HepG2 (cell line): ENCODE measurements around the gene SYTL1. TPM values are rescaled to one million over a fixed set of nuclear protein-coding genes. Genes with fewer than 3 reads are reported as not detected.
A peak's percentile ranks its signal among the peaks of the same experiment; 100 is the strongest.

Experiments
- AKAP8 ChIP-seq: sonication (generic); formaldehyde crosslinking; IDR thresholded peaks from 2 replicates; pipeline ENCODE4 v1.5.1; 2020; ENCODE audit warnings: mild to moderate bottlenecking, missing genetic modification reagents
- ATF7 ChIP-seq, 2 experiments: fragments of 450-650 bp in 1 of 2; sonication (generic) in 1 of 2; formaldehyde crosslinking in 1 of 2; IDR thresholded peaks; 2 replicates each; pipeline versions ENCODE4 v1.4.0 to v1.6.1; 2016 to 2020; ENCODE audit warnings: antibody characterized with exemption in 1 of 2, mild to moderate bottlenecking in 1 of 2, missing genetic modification reagents in 1 of 2
- BCL3 ChIP-seq: sonication (generic); formaldehyde crosslinking; IDR thresholded peaks from 2 replicates; pipeline ENCODE4 v1.5.1; 2020; ENCODE audit warnings: mild to moderate bottlenecking, missing genetic modification reagents, moderate library complexity
- ESRRA ChIP-seq: sonication (generic); formaldehyde crosslinking; IDR thresholded peaks from 2 replicates; pipeline ENCODE4 v1.5.1; 2020; ENCODE audit warnings: mild to moderate bottlenecking, low read depth, missing genetic modification reagents
- GABPB1 ChIP-seq: IDR thresholded peaks from 2 replicates; pipeline ENCODE4 v1.6.1; 2016; ENCODE audit warnings: mild to moderate bottlenecking, missing genetic modification reagents, moderate library complexity, missing compliant biosample characterization
- HMG20B ChIP-seq: conservative IDR thresholded peaks from 2 replicates; pipeline ENCODE4 v1.6.1; 2016; ENCODE audit warnings: missing genetic modification reagents, missing compliant biosample characterization
- HNRNPLL ChIP-seq: fragments of 200-400 bp; formaldehyde crosslinking; IDR thresholded peaks from 2 replicates; pipeline ENCODE4 v1.6.1; 2017; ENCODE audit warnings: mild to moderate bottlenecking, low read depth, low read length; ENCODE audit not compliant: poor library complexity, severe bottlenecking
- MIER3 ChIP-seq: IDR thresholded peaks from 2 replicates; pipeline ENCODE4 v1.6.1; 2016; ENCODE audit warnings: missing compliant biosample characterization, borderline replicate concordance
- PHF20 ChIP-seq: sonication (generic); formaldehyde crosslinking; IDR thresholded peaks from 2 replicates; pipeline ENCODE4 v1.5.0; 2020; ENCODE audit warnings: mild to moderate bottlenecking, missing genetic modification reagents
- SIN3A ChIP-seq: IDR thresholded peaks from 2 replicates; pipeline ENCODE4 v1.6.1; 2011; ENCODE audit warnings: low read depth, mild to moderate bottlenecking, control low read depth, low read length, borderline replicate concordance
- ZFX ChIP-seq: sonication (generic); formaldehyde crosslinking; IDR thresholded peaks from 2 replicates; pipeline ENCODE4 v1.4.0; 2020; ENCODE audit warnings: mild to moderate bottlenecking, low read depth, missing genetic modification reagents, moderate library complexity
- ZNF441 ChIP-seq: sonication (generic); formaldehyde crosslinking; IDR thresholded peaks from 2 replicates; pipeline ENCODE4 v1.7.0; 2021; ENCODE audit warnings: missing genetic modification reagents, borderline replicate concordance
- ZNF788 ChIP-seq: sonication (generic); formaldehyde crosslinking; IDR thresholded peaks from 2 replicates; pipeline ENCODE4 v1.5.0; 2020; ENCODE audit warnings: mild to moderate bottlenecking, missing genetic modification reagents, borderline replicate concordance
- ZSCAN9 ChIP-seq: IDR thresholded peaks from 2 replicates; pipeline ENCODE4 v1.6.1; 2016; ENCODE audit warnings: borderline replicate concordance
- polyA plus RNA-seq, 8 experiments: library from polyadenylated mRNA; depleted of rRNA in 3 of 8; stranded (reverse) in 7 of 8; unstranded in 1 of 8; fragments of >200 nt; fragmentation: Illumina TruSeq in 4 of 8; extraction: Trizol in 4 of 8; gene quantifications; 2 replicates each; pipeline versions ENCODE4 v1.2.1 to v1.2.3, GENCODE V29; 2011 to 2016; ENCODE audit warnings: low read depth in 4 of 8, missing spikeins in 1 of 8, mixed read lengths in 1 of 8; ENCODE audit not compliant: insufficient read depth in 1 of 8
- total RNA-seq, 5 experiments: library from RNA; depleted of rRNA; stranded (reverse); fragments of >200 nt; fragmentation: Illumina TruSeq; extraction: Trizol; gene quantifications; 2 replicates each; pipeline ENCODE4 v1.2.3, GENCODE V29; 2016; ENCODE audit warnings: low read depth in 1 of 5
- TF ChIP-seq, protein P1 (sequence below): sonication (generic); formaldehyde crosslinking; IDR thresholded peaks from 2 replicates; pipeline ENCODE4 v1.4.0; 2020; ENCODE audit warnings: missing genetic modification reagents
- TF ChIP-seq, protein P2 (sequence below): sonication (generic); formaldehyde crosslinking; IDR thresholded peaks from 2 replicates; pipeline ENCODE4 v1.9.0; 2021; ENCODE audit warnings: missing genetic modification reagents, mild to moderate bottlenecking, borderline replicate concordance

Gene SYTL1
- total and polyA plus RNA-seq, 2 of the 13 experiments (the other 11 are each of a cell fraction or from before 2014, with no cell fraction given) = 11.1 to 17.8 TPM

DNA sequence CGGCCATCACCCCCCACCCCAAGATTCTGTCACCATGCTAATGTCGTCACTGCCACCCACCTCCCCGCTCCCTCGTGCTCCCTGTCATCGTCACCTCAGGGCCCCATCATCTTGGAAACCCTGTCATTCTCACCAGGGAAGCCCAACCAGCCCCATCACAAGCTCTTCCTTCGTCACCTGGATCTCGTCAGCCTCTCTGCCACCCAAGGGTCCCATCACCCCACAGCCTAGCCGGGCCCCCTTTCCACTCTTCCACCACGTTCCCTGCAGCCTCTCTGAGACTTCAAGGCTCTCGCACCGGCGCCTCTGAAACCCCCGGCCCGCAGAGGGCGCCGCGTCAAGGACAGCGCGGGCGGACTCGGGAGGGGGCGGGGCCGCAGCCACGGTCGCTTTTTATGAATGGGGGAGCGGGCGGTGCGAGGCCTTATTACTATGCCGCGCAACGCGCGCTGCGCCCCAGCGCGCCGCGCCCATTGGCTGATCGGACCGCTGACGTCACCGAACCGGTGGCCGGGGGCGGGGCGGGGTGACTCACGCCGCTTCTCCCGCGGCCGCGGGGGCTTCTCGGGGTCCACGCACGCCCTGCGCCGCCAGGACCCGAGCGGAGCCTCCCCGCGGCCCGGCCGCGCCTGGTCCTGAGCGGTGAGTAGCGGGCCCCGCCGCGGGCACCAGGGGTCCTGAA, 50.4 kb downstream of the SYTL1 start, which contains the start of gene GPR3 (continued):
- TF ChIP-seq BCL3 (CRISPR knock-in tag) = peak; percentile 44; the same call in 1 of the 2 replicates
- TF ChIP-seq HNRNPLL = peak; percentile 87
- peak; percentile 64; the same call in 1 of the 2 replicates for TF ChIP-seq GABPB1 (CRISPR knock-in tag)
- TF ChIP-seq HMG20B (CRISPR knock-in tag) = 0 out of 2 replicates have a peak, but pooled peaks have one; percentile 45
- TF ChIP-seq ATF7 (IDR thresholded peaks at IDR 0.05) = peak; percentile 69
- no peak for TF ChIP-seq ATF7 (CRISPR knock-in tag; IDR thresholded peaks at IDR 0.05)
- TF ChIP-seq ZNF441 (CRISPR knock-in tag) = 0 out of 2 replicates have a peak, but pooled peaks have one; percentile 56
- TF ChIP-seq PHF20 (CRISPR knock-in tag) = peak; percentile 30; the same call in 1 of the 2 replicates
- peak; percentile 68 for TF ChIP-seq ZFX (CRISPR knock-in tag)
- no peak for TF ChIP-seq MIER3 (CRISPR knock-in tag)
- peak; percentile 71; the same call in 1 of the 2 replicates for TF ChIP-seq ESRRA
- TF ChIP-seq AKAP8 (CRISPR knock-in tag) = no peak
- TF ChIP-seq, protein P1, sequence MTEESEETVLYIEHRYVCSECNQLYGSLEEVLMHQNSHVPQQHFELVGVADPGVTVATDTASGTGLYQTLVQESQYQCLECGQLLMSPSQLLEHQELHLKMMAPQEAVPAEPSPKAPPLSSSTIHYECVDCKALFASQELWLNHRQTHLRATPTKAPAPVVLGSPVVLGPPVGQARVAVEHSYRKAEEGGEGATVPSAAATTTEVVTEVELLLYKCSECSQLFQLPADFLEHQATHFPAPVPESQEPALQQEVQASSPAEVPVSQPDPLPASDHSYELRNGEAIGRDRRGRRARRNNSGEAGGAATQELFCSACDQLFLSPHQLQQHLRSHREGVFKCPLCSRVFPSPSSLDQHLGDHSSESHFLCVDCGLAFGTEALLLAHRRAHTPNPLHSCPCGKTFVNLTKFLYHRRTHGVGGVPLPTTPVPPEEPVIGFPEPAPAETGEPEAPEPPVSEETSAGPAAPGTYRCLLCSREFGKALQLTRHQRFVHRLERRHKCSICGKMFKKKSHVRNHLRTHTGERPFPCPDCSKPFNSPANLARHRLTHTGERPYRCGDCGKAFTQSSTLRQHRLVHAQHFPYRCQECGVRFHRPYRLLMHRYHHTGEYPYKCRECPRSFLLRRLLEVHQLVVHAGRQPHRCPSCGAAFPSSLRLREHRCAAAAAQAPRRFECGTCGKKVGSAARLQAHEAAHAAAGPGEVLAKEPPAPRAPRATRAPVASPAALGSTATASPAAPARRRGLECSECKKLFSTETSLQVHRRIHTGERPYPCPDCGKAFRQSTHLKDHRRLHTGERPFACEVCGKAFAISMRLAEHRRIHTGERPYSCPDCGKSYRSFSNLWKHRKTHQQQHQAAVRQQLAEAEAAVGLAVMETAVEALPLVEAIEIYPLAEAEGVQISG (CRISPR knock-in tag) = peak; percentile 89
- TF ChIP-seq ZSCAN9 (CRISPR knock-in tag) = no peak
- TF ChIP-seq, protein P2, sequence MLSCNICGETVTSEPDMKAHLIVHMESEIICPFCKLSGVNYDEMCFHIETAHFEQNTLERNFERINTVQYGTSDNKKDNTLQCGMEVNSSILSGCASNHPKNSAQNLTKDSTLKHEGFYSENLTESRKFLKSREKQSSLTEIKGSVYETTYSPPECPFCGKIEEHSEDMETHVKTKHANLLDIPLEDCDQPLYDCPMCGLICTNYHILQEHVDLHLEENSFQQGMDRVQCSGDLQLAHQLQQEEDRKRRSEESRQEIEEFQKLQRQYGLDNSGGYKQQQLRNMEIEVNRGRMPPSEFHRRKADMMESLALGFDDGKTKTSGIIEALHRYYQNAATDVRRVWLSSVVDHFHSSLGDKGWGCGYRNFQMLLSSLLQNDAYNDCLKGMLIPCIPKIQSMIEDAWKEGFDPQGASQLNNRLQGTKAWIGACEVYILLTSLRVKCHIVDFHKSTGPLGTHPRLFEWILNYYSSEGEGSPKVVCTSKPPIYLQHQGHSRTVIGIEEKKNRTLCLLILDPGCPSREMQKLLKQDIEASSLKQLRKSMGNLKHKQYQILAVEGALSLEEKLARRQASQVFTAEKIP (CRISPR knock-in tag) = no peak
- peak; percentile 67; the same call in 1 of the 2 replicates for TF ChIP-seq SIN3A
- peak; percentile 28; the same call in 1 of the 2 replicates for TF ChIP-seq ZNF788 (CRISPR knock-in tag)
